ENCODE results near the gene CSNK1G2. TPM values are rescaled to one million over a fixed set of nuclear protein-coding genes. Genes with fewer than 3 reads are reported as not detected.
A peak's percentile ranks its signal among the peaks of the same experiment; 100 is the strongest.

Gene CSNK1G2
- total and polyA plus RNA-seq, 8 donors = 30.2 to 210 (median 65.3) TPM

GRCh38 chr19:2018752-2019151 is 77.8 kb downstream of the CSNK1G2 start:
- Histone ChIP-seq H3K4me1 (peaks cover 15 to 33% (median 24%) of the 10 kb centered on the region in 4 donors), H3K36me3 (no peaks in the 10 kb centered on the region), H3K4me3 (no peak overlapping the region), H3K27me3 (no peaks in the 10 kb centered on the region), H3K27ac (no peak overlapping the region), H3K9me3 (no peaks in the 10 kb centered on the region)
- 91 to 96% (median 93%) methylated on average over 13 of the region's 13 CpGs for WGBS, 5 donors
- no peak for TF ChIP-seq POLR2AphosphoS5 (IDR thresholded peaks at IDR 0.05)
- TF ChIP-seq CTCF (IDR thresholded peaks at IDR 0.05) = no peak
- no peak for TF ChIP-seq EP300 (IDR thresholded peaks at IDR 0.05)
- TF ChIP-seq POLR2A (IDR thresholded peaks at IDR 0.05) = no peak
- DNase-seq = no peak
- intact Hi-C loops (cut with DNase I; ENCODE audit: low total_unique reads) = loop anchor here (10.0 kb wide), 1 partner anchor 84 kb away; no protein-coding TSS in a partner anchor

- peaks cover 0 to 4% (median 2%) of the 10 kb centered on the region in 4 donors for H3K9me3 ChIP-seq
- DNase-seq = no peak
- H3K4me3 ChIP-seq = no peak overlapping the region
- 61 to 73% (median 65%) methylated on average over 4 of the region's 4 CpGs for WGBS, 5 donors
- no peaks in the 10 kb centered on the region for H3K27me3 ChIP-seq
- TF ChIP-seq EP300 (IDR thresholded peaks at IDR 0.05) (no peak), POLR2A (IDR thresholded peaks at IDR 0.05) (no peak), POLR2AphosphoS5 (IDR thresholded peaks at IDR 0.05) (no peak), CTCF (IDR thresholded peaks at IDR 0.05) (no peak)
- H3K4me1 ChIP-seq = peaks cover 0 to 12% (median 4%) of the 10 kb centered on the region in 4 donors
- H3K36me3 ChIP-seq = no peaks in the 10 kb centered on the region
- intact Hi-C loops (cut with DNase I; ENCODE audit: low total_unique reads) = loop anchor here (5.0 kb wide), 1 partner anchor 51 kb away; no protein-coding TSS in a partner anchor
- no peak overlapping the region for H3K27ac ChIP-seq
Observed at GRCh38 chr19:2021453-2022140, 80.6 kb downstream of the CSNK1G2 start.

GRCh38 chr19:2022289-2022688 is 81.3 kb downstream of the CSNK1G2 start:
- no peaks in the 10 kb centered on the region for H3K36me3 ChIP-seq
- no peak overlapping the region for H3K27ac ChIP-seq
- intact Hi-C loops (cut with DNase I; ENCODE audit: low total_unique reads) = loop anchor here (5.0 kb wide), 1 partner anchor 50 kb away; no protein-coding TSS in a partner anchor
- no peak for DNase-seq
- TF ChIP-seq CTCF (IDR thresholded peaks at IDR 0.05) (no peak), POLR2AphosphoS5 (IDR thresholded peaks at IDR 0.05) (no peak), POLR2A (IDR thresholded peaks at IDR 0.05) (no peak), EP300 (IDR thresholded peaks at IDR 0.05) (no peak)
- H3K4me1 ChIP-seq = peaks cover 0 to 13% (median 4%) of the 10 kb centered on the region in 4 donors
- no peaks in the 10 kb centered on the region for H3K27me3 ChIP-seq
- WGBS, 5 donors = 92 to 100% (median 97%) methylated on average over 2 of the region's 2 CpGs
- H3K4me3 ChIP-seq = no peak overlapping the region
- peaks cover 0 to 4% (median 2%) of the 10 kb centered on the region in 4 donors for H3K9me3 ChIP-seq

GRCh38 chr19:2026770-2027169 is 85.8 kb downstream of the CSNK1G2 start:
- Histone ChIP-seq H3K27me3 (no peaks in the 10 kb centered on the region), H3K4me3 (no peak overlapping the region), H3K9me3 (peaks cover 0 to 4% (median 2%) of the 10 kb centered on the region in 4 donors), H3K27ac (peak overlapping the region in 1 of 5 donors; percentile 38), H3K36me3 (no peaks in the 10 kb centered on the region), H3K4me1 (peaks cover 5 to 38% (median 24%) of the 10 kb centered on the region in 4 donors)
- no peak for DNase-seq
- intact Hi-C loops (cut with DNase I; ENCODE audit: low total_unique reads) = no loop called here
- TF ChIP-seq EP300 (IDR thresholded peaks at IDR 0.05) (no peak), POLR2A (IDR thresholded peaks at IDR 0.05) (no peak), CTCF (IDR thresholded peaks at IDR 0.05) (no peak), POLR2AphosphoS5 (IDR thresholded peaks at IDR 0.05) (no peak)
- 75 to 86% (median 80%) methylated on average over 10 of the region's 10 CpGs for WGBS, 5 donors
